H1 (cell line): ENCODE measurements around the gene INPP4A. TPM values are rescaled to one million over a fixed set of nuclear protein-coding genes. Genes with fewer than 3 reads are reported as not detected.

ENCODE experiments used
- POLR2AphosphoS5 ChIP-seq: IDR thresholded peaks from 2 replicates; pipeline ENCODE4 v1.6.1; 2011; ENCODE audit warnings: low read depth, low read length
- RBBP5 ChIP-seq: IDR thresholded peaks from 2 replicates; pipeline ENCODE4 v1.7.1; 2012; ENCODE audit warnings: low read depth, mild to moderate bottlenecking, inconsistent platforms, low read length, moderate library complexity, borderline replicate concordance
- SIRT6 ChIP-seq: IDR thresholded peaks from one replicate; pipeline ENCODE4 v1.7.1; 2012; ENCODE audit warnings: low read length, inconsistent platforms
- TEAD4 ChIP-seq: IDR thresholded peaks from 2 replicates; pipeline ENCODE4 v1.6.1; 2012; ENCODE audit warnings: low read depth, low read length, inconsistent platforms, mixed read lengths
- polyA plus RNA-seq, 7 experiments: library from polyadenylated mRNA; depleted of rRNA in 3 of 7; stranded (reverse) in 5 of 7; unstranded in 2 of 7; fragments of >200 nt in 5 of 7; fragments of 200-250 nt in 2 of 7; gene quantifications; 1 replicate in 5 of 7; 2 replicates in 1 of 7; 4 replicates in 1 of 7; pipeline versions ENCODE4 v1.2.1 to v1.2.3, GENCODE V29; 2011 to 2013; ENCODE audit warnings: missing spikeins in 2 of 7, mixed read lengths in 2 of 7
- total RNA-seq: library from RNA; stranded (reverse); fragmentation: NEBNext Ultra II Directional; extraction: Animal tissue kit (Norgen Biotek cat#: 25700); gene quantifications from 2 replicates; pipeline ENCODE4 v1.2.1, GENCODE V29; 2021

Gene INPP4A
- total and polyA plus RNA-seq, 2 of the 8 experiments (the other 6 are each of a cell fraction or from before 2014, with no cell fraction given) = 25.6 to 34.3 TPM

GRCh38 chr2:98617149-98617548, 172.5 kb downstream of the INPP4A start (continued):
- TF ChIP-seq RBBP5 (no peak), TEAD4 (no peak), SIRT6 (no peak), POLR2AphosphoS5 (no peak)
